HEK293T (cell line): Measurements from ENCODE around the gene WT1.
A peak's percentile ranks its signal among the peaks of the same experiment; 100 is the strongest.
"Not testable (repeated sequence)": the region's sequence is repeated elsewhere in the genome, so short reads cannot be mapped to it uniquely, and the experiment has no call there.

Source experiments
- CTCF ChIA-PET: fragments of 350-600 bp; formaldehyde crosslinking; extraction: SDS; loops from one replicate; lab custom pipeline; 2021; ENCODE audit warnings: antibody characterized with exemption, inconsistent platforms; lab: Yijun Ruan, JAX
- POLR2A ChIA-PET: fragments of 350-600 bp; formaldehyde crosslinking; extraction: SDS; loops from one replicate; lab custom pipeline; 2020; ENCODE audit warnings: antibody characterized with exemption, inconsistent platforms; lab: Yijun Ruan, JAX
- DNase-seq: peaks from one replicate; pipeline ENCODE4 v3.0.0; 2012; ENCODE audit warnings: mixed read lengths; ENCODE audit errors: extremely low spot score
- ARNT ChIP-seq: fragments of 450-650 bp; IDR thresholded peaks from 2 replicates; pipeline ENCODE4 v1.6.1; 2017; ENCODE audit warnings: mild to moderate bottlenecking
- BHLHE40 ChIP-seq: fragments of 450-650 bp; IDR thresholded peaks from 2 replicates; pipeline ENCODE4 v1.6.1; 2016; ENCODE audit warnings: mild to moderate bottlenecking, moderate library complexity, borderline replicate concordance
- CTBP1 ChIP-seq: fragments of 450-650 bp; IDR thresholded peaks from 2 replicates; pipeline ENCODE4 v1.6.1; 2016; ENCODE audit warnings: borderline replicate concordance
- ELF4 ChIP-seq: fragments of 450-650 bp; IDR thresholded peaks from 2 replicates; pipeline ENCODE4 v1.6.1; 2017; ENCODE audit warnings: antibody characterized with exemption
- FOXA1 ChIP-seq: fragments of 450-650 bp; IDR thresholded peaks from 2 replicates; pipeline ENCODE4 v1.6.1; 2016; ENCODE audit warnings: mild to moderate bottlenecking
- FOXK2 ChIP-seq: fragments of 450-650 bp; IDR thresholded peaks from 2 replicates; pipeline ENCODE4 v1.6.1; 2016; ENCODE audit warnings: mild to moderate bottlenecking
- FOXM1 ChIP-seq: fragments of 450-650 bp; IDR thresholded peaks from 2 replicates; pipeline ENCODE4 v1.6.1; 2017; ENCODE audit warnings: mild to moderate bottlenecking, borderline replicate concordance
- HDGF ChIP-seq: fragments of 450-650 bp; IDR thresholded peaks from 2 replicates; pipeline ENCODE4 v1.6.1; 2017; ENCODE audit warnings: antibody characterized with exemption, borderline replicate concordance
- L3MBTL2 ChIP-seq: fragments of 450-650 bp; conservative IDR thresholded peaks from 2 replicates; pipeline ENCODE4 v1.6.1; 2016; ENCODE audit warnings: mild to moderate bottlenecking
- LEF1 ChIP-seq: fragments of 450-650 bp; IDR thresholded peaks from 2 replicates; pipeline ENCODE4 v1.6.1; 2017; ENCODE audit warnings: mild to moderate bottlenecking, borderline replicate concordance
- NFRKB ChIP-seq: fragments of 450-650 bp; IDR thresholded peaks from 2 replicates; pipeline ENCODE4 v1.6.1; 2016; ENCODE audit warnings: mild to moderate bottlenecking, moderate library complexity
- PKNOX1 ChIP-seq: fragments of 450-650 bp; IDR thresholded peaks from 2 replicates; pipeline ENCODE4 v1.6.1; 2016
- SP1 ChIP-seq: fragments of 450-650 bp; IDR thresholded peaks from 2 replicates; pipeline ENCODE4 v1.6.1; 2017
- SUZ12 ChIP-seq: fragments of 450-650 bp; IDR thresholded peaks from 2 replicates; pipeline ENCODE4 v1.6.1; 2016; ENCODE audit warnings: mild to moderate bottlenecking
- TARDBP ChIP-seq: fragments of 450-650 bp; IDR thresholded peaks from 2 replicates; pipeline ENCODE4 v1.6.1; 2016
- ZNF384 ChIP-seq: fragments of 450-650 bp; IDR thresholded peaks from 2 replicates; pipeline ENCODE4 v1.6.1; 2016

Gene WT1

GRCh38 chr11:32382339-32383049 is 52.8 kb downstream of the WT1 start:
- ChIA-PET POLR2A (no interaction called here), CTCF (no interaction called here)
- no peak for TF ChIP-seq FOXA1
- TF ChIP-seq SUZ12, result no peak
- TF ChIP-seq ZNF384, result no peak
- no peak for TF ChIP-seq TARDBP
- no peak for TF ChIP-seq SP1
- TF ChIP-seq NFRKB, result no peak
- no peak for TF ChIP-seq LEF1
- TF ChIP-seq PKNOX1, result no peak
- no peak for TF ChIP-seq FOXK2
- no peak for TF ChIP-seq HDGF
- TF ChIP-seq ELF4, result no peak
- no peak for TF ChIP-seq L3MBTL2
- TF ChIP-seq ARNT, result no peak
- no peak for TF ChIP-seq FOXM1
- no peak for TF ChIP-seq BHLHE40
- TF ChIP-seq CTBP1, result no peak
- no peak for DNase-seq

GRCh38 chr11:32381179-32381578 is 54.2 kb downstream of the WT1 start:
- ChIA-PET CTCF (no interaction called here), POLR2A (no interaction called here)
- DNase-seq, result no peak
- TF ChIP-seq LEF1, result no peak
- TF ChIP-seq SP1, result no peak
- no peak for TF ChIP-seq HDGF
- no peak for TF ChIP-seq FOXK2
- TF ChIP-seq FOXA1, result no peak
- TF ChIP-seq BHLHE40, result no peak
- no peak for TF ChIP-seq L3MBTL2
- TF ChIP-seq CTBP1, result no peak
- TF ChIP-seq ELF4, result no peak
- TF ChIP-seq TARDBP, result no peak
- no peak for TF ChIP-seq PKNOX1
- no peak for TF ChIP-seq ZNF384
- no peak for TF ChIP-seq SUZ12
- no peak for TF ChIP-seq NFRKB
- no peak for TF ChIP-seq ARNT
- no peak for TF ChIP-seq FOXM1

- ChIA-PET POLR2A (no interaction called here), CTCF (interaction anchor here (0.5 kb wide), 1 partner anchor 56 kb away, joined by 3 read pairs; no protein-coding TSS in a partner anchor)
- TF ChIP-seq SUZ12 (no peak), FOXA1 (no peak), FOXK2 (no peak), SP1 (no peak), PKNOX1 (no peak), FOXM1 (no peak), CTBP1 (no peak), ZNF384 (no peak), HDGF (no peak), TARDBP (no peak), ARNT (no peak), ELF4 (no peak), NFRKB (no peak), BHLHE40 (no peak), LEF1 (no peak), L3MBTL2 (no peak)
- no peak for DNase-seq
These were observed 55.6 kb downstream of the WT1 start for GRCh38 chr11:32379719-32380118.

- ChIA-PET POLR2A (no interaction called here), CTCF (interaction anchor here (0.6 to 1.5 kb wide), 3 partner anchors 10 to 46 kb away, joined by 3 to 4 read pairs (median 3); no protein-coding TSS in a partner anchor)
- TF ChIP-seq SUZ12, result no peak
- TF ChIP-seq ZNF384, result no peak
- TF ChIP-seq FOXM1, result no peak
- TF ChIP-seq ARNT, result no peak
- no peak for TF ChIP-seq BHLHE40
- no peak for TF ChIP-seq NFRKB
- no peak for TF ChIP-seq LEF1
- TF ChIP-seq CTBP1, result no peak
- TF ChIP-seq L3MBTL2, result no peak
- no peak for TF ChIP-seq FOXK2
- no peak for TF ChIP-seq FOXA1
- no peak for TF ChIP-seq ELF4
- TF ChIP-seq SP1, result no peak
- no peak for TF ChIP-seq HDGF
- no peak for TF ChIP-seq TARDBP
- DNase-seq, result no peak
These were observed 59.5 kb downstream of the WT1 start for GRCh38 chr11:32375826-32376225.

- CTCF ChIA-PET, result interaction anchor here (0.5 to 1.0 kb wide), 5 partner anchors 13 to 214 kb away, joined by 3 to 7 read pairs (median 4); no protein-coding TSS in a partner anchor
- peak; percentile 46 for DNase-seq
- POLR2A ChIA-PET, result no interaction called here
- TF ChIP-seq ZNF384 (no peak), NFRKB (no peak), TARDBP (no peak), CTBP1 (no peak), ELF4 (no peak), FOXM1 (no peak), L3MBTL2 (no peak), PKNOX1 (no peak), HDGF (no peak), ARNT (no peak), LEF1 (no peak)
These were observed 61.1 kb downstream of the WT1 start for GRCh38 chr11:32374261-32374711.

GRCh38 chr11:32369987-32370386 is 65.4 kb downstream of the WT1 start:
- CTCF ChIA-PET, POLR2A ChIA-PET, DNase-seq: not testable (repeated sequence)
